Inflammatory macrophage (primary cell): Measurements from ENCODE around the gene CCDC102B.
"Not testable (repeated sequence)": the region's sequence is repeated elsewhere in the genome, so short reads cannot be mapped to it uniquely, and the experiment has no call there.

Experiments
- DNase-seq, 2 donors: peaks; one replicate each; pipeline ENCODE4 v3.0.0-alpha.2; 2020 to 2022

Gene CCDC102B

DNA sequence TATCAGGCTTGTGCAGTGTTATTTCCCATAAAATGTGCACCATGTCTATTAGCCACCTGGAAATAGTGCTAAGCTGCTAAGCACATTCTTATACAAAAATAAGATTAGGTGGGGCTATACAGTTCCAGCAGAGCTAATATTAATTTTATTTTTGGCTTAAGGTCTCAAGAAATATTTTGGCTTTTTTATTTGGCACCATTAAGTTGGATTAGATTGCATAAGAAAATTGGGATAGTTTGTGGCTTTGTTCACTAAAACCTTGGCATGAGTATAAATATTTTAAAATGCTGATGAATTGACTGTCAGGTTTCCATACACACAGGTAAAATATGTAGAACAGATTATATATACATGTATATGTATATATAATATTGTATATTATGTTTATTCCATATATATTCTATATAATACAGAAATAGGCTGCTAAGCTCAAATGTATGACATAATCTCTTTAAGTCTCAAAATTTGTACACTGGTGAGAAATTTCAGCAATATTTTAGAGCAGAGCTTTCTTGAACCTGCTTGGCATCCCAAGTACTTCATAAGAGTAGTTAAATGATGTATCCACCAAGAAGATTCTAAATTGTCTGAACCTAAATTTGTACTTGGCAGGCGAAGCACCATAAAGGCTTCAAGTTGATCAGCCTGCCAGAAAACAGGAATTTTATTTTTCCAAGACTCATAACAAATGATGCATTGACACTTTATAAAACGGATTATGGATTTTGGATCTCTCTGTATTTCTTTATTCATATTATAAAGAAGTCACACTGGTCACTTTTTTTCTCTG, 32.6 kb downstream of the CCDC102B start:
- no peak for DNase-seq

DNA sequence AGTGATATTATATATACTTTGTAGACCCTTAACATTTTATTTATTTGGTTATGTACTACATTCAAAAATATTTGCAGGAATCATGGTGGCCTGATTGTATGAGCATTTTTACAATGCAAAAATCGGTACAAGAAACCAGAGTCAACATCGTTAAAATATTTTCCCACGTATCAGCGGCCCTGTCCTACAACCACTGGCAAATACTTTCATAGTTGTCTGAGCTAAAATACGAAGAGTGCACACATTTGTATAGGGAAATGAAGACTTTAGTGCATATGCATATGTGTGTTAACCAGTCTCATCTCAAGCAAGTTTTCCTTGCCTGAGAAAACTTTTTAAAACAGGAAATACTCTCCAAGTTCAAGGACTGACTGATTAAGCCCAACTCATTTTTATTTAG, 35.9 kb downstream of the CCDC102B start:
- no peak for DNase-seq

DNA sequence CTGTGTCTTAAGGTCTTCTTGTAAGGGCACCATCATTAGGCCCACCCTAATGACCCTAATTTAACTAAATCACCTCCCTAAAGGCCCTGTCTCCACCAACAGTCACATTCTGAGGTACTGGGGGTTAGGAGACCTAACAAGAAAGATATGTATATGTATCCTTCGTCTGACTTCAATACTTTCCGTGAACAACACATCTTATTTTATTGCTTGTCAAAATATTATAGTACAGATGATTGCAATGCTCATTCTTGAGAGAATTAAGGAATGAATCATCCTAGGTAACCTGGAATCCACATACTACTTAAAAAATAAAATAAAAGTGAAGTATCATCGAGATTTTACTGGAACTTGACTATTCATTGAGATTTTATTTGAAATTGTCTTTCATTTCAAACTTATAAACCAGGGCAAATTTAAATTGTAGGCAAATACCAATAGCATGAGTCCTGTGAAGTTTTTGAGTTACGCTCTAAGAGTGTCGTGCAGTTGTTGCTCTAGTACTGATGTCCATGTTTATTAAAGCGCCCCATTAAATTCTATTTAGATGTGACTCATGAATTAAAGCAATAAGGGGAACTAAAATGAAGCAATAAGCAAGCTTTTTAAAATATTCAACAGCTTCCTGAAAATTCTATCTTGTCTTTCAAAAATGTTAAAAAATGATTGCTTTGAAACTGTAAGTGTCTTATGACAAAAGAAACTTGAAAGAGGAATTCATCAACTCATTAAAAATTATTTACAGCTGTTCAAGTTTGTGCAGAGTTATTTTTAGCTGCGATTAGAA, 40.0 kb downstream of the CCDC102B start:
- peak; percentile 37 to 89 for DNase-seq

- DNase-seq, result peak; percentile 32 to 47
Measured at GRCh38 chr18:68839701-68840100, 41.8 kb downstream of the CCDC102B start.

DNA sequence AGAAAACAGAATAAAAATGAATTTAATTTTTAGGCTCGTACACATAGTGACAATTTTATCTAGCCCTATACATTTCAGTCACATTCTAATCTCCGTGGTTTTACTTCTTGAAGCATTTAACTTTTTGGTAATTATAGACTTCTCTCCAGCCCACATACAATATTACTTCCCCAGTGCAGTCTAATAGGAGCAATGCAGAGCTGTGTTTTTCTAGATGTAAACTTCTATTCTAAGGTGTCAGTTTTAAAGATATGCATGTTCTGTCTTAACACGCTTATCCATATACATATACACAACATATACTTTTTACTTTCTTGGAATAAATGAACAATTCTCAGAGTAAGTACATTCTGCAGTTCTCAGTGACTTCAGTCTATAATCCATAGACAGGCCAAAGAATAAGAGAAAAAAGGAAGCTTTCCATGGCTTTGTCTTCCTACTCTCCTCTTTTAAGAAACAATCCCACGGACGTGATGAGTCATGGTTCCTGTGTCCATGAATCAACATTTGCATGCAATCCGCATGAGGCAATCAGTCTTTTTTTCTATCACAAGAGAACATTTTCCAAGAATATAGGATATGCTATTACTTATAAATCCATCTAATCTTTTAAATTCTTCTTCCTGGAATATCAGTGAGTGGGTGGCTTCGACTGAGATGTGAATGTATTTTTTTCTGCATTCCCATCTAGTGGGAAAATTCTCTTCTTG, 42.8 kb downstream of the CCDC102B start:
- DNase-seq, result peak; percentile 94 to 96

DNA sequence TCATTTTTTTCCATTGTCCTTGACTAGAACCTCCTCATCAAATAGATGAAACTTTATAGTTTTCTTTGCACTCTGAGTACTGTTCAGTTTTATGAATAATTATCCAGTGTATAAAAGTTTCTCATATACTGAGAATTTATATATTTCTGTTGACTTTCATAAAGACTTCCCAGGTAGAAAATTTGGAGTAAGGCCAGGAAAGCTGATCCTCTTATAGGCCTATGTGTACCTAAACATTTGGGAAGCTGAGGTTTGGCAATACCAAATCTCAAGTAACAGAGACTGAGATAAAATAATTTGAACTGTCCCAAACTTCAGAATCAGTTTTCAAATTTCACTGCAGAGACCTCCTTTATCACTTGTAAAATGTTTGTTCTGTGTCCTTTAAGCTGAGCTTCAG, 43.4 kb downstream of the CCDC102B start:
- peak in 1 of 2 donors; percentile 31 for DNase-seq

DNA sequence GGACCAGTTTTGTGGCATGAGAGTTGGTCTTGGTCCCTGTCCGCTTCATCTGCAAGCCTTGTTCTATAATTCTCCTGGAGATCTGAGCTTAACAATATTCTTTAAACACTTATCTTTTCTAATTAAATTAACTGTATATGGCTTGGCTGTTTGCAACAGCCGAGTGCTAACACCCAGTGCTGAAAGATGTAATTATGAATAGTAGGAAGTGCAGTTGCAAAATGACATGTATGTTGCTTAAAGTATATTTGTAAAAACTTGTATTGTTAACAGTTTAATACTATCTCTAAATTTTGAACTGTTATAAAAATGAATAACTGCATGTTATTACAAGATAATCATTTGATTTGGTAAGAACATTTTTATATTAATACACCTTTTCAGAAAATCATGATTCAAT, 45.1 kb downstream of the CCDC102B start:
- peak; percentile 41 to 50 for DNase-seq

DNA sequence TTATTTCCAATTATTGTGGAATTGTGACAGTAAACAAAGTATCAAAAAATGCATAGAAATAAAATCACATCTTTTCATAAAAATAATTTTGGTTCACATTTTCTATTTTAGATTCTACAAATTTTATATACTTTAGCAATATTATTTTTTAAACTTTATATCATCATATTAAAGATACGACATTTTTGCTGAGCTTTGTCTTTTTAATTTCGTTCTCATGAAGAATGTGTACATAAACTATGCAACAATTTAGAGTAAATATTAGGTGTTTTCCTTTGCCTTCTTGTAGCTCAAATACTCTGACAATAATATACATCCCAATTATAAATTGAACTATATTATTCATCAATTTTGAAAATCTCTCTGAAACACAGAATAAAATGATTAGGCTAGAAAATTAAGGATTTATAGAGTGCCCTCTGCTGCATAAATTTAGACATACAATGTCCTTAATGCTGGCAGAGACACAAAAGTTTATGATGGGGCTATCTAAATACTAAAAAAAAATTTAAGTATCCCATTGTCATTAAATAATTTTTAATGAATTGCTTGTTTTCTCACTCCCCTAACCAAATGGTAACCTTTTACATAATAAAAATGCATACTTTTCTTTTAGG, 45.7 kb downstream of the CCDC102B start:
- DNase-seq, result no peak

DNA sequence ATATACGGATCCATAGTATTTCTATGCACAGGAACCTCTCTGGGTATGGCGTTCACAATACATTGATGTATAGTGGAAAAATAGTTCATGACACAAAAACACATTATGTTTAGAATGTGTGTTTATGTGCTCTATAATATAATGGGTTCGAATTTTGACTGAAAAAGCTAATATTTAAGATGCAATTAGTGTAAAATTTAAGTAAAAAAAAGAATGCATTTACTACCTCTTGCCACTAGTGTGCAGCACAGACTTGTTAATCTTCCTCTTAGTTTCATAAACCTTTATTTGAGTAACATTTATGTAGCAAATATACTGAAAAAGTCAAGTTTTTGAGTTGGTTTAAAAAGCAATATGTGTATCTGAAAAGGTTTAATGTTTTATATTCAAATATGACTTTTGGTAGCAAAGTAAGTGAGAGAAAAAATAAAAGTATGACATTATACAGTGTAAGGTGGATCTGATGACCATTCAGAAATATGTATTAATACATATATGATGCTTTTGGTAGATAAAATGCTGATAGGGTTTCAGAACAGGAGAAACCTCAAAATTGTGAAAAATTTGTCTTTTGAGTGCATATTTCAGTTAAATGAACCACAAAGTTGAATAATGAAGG, 49.4 kb downstream of the CCDC102B start:
- peak in 1 of 2 donors; percentile 54 for DNase-seq

DNA sequence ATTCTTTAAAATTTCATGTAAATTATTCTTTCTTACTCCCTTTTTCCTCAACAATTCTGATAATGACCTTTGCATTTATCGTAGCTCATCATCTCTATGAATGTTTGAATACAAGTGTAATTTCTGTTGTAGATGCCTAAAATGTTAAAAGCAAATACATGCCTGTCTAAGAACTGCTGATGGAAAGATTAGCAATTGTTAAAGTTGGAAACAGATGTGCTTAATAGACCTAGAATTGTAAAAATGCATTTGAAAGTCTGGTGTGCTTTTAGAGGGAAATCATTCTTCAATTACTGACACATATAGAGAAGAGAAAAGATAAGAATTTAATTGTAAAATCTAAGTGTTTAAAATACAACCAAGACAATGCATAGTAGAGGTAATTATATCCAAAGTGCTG, 50.4 kb downstream of the CCDC102B start:
- DNase-seq, result no peak

DNA sequence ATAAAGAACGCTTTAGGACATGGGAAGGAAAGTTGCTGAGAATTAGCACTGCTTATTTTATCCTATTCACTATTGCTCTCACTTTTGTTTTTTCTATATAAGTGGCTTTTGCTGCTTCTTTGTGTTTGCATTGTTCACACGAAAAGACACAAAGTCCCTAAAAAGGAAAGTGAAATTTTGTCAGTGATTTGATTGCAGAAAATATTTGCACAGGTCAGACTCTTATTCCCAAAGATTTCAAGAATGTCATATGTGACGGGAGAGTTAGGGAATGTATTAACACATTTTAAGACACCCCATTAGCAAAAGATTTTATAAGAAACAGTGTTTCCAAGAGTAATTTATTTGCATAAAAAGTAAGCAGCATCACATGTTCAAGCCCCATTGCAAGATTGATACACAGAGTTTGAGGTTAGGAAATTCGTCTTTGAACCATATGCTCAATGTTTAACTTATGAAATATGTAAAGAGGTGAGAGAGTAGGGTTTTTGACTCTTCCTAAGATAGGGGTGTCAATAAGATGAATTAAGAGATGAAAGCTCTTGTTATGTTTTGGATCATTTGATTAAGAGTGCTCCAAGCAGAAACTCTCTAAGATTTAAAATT, 57.0 kb downstream of the CCDC102B start:
- DNase-seq, result no peak

- no peak for DNase-seq
Measured at GRCh38 chr18:68855491-68855890, 57.6 kb downstream of the CCDC102B start.

DNA sequence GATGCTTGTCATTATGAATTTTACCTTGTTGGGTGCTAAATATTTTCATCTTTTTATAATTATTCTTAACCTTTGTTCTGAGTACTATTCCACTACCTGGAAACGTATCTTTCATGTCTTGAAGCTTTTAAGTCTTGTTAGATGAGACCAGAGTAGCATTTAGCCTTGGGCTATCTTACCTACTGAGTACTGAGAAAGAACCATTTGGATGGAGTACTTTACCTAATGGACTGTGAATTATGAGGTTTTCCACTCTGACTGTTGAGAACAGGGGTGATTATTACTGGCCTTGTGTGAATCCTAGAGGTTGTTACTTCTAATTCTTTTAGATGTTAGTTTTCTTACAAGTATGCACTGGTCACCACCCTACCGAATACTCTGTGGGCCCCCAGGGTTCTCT, 63.5 kb downstream of the CCDC102B start:
- no peak for DNase-seq

DNA sequence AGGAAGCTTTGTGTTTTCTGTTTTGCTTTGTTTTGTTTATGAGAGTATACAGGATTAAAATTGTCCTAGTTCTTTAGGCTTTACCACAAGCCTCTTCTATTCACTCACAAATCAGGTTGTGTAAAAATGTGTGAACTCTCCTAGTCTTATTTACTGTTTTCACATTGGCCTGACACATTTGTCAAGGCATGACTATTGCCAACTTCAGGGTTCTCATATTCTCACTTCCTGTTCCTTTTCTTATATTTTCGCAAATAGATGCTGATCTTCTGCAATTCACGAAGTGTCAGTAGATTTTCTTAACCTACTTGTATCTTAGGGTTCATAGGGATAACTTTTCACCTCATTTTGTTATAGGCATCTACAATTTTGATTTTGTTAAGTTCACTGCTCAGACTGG, 67.1 kb downstream of the CCDC102B start:
- DNase-seq, result peak; percentile 58 to 74

- no peak for DNase-seq
Measured at GRCh38 chr18:68865503-68865902, 67.6 kb downstream of the CCDC102B start.

DNA sequence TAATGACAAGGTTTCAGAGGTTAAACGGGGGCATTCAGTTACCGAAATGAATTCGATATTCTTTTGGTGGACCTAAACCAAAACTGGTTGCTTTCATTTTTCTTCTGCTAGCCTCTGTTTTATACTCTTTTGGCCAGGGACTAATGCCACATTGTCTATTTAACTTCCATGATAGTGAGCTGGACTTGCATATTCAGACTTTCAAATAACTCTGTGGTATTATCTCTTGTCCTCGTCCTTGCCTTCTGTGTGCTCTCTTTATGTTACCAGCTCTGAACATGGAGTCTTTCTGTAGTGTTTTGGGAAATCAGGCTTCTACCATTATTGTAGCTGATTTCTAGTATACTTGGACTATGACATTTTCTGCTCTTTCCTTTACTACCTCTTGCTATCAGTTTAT, 75.1 kb downstream of the CCDC102B start:
- no peak for DNase-seq

DNA sequence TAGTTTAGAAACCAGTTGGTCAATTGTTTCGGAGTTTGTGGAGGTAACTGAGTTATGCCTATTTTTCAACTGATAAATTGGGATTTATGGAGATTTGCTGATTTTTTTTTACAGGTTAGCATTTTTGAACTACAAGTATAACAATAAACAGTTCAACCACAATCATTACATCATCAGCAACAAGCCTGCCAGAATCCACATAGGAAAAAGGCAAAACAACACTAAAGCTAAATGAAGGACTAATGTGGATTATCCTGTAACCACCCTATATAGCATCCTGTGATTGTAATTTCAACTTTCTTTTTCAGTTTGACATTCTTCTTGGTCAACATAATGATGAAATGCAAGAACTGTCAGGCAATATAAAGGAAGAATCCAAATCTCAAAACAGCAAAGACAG, 76.5 kb downstream of the CCDC102B start:
- no peak for DNase-seq

GRCh38 chr18:68879947-68880346, 82.1 kb downstream of the CCDC102B start:
- DNase-seq, result not testable (repeated sequence)

GRCh38 chr18:68887410-68887809, 89.5 kb downstream of the CCDC102B start:
- DNase-seq, result no peak

GRCh38 chr18:68893354-68893753, 95.5 kb downstream of the CCDC102B start:
- no peak for DNase-seq

DNA sequence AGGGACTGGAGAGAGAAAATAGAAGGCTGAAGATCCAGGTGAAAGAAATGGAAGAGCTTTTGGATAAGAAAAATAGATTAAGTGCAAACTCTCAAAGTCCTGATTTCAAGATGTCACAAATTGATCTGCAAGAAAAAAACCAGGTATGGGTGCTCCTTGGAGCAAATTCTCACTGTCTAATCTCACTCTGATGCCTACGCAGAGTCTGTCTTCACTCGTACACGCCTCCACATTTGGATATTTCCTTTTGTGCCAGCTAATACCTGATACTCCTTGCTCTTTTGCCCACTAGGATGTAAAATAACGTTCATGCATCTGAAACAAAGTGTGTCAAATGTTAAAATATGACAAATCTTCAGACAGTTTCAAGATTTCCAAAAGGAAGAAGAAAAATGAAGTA, 99.4 kb downstream of the CCDC102B start:
- DNase-seq, result no peak

DNA sequence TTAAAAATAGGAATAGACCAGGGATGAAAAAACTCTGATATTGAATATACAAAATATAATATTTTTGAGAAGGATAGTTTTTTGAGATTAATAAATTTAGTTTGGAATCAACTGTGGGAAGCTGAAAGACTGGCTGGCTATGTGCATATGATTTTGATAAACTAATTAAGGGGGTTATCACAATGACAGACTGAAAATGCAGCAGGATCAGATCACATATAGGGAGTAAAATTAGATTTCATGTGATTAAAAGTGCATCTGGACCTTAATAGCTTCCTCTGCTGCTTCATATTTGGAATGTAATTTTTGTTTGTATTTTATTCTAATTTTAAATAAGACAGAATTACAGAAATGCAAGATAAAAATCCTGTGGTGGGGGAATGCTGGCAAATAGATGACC, 111.7 kb downstream of the CCDC102B start:
- no peak for DNase-seq
